ENCODE measurements around the gene PLEK2.

Gene PLEK2

DNA sequence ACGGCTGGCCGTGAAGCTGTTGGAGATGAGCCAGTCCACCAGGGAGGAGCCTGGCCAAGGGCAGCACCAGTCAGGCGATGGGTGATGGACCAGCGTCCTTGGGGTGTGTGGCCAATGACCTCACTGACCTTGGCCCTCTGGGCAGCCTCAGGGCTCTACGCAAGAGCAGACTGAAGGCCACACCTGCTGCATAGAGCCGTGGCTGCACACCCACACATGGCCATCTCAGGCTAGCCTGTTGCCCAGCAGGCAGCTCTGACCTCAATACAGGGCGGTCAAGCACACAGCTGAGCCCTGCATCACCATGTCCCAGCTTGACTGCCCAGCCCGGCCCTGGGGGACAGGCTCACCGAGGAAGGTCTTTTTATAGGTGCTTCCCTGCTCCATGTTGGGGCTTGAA lies 19.2 kb downstream of the PLEK2 start:
- ATAC-seq, result no peak
- TF ChIP-seq ZC3H10 (CRISPR knock-in tag; IDR thresholded peaks at IDR 0.05), result no peak
- TF ChIP-seq, protein P1, sequence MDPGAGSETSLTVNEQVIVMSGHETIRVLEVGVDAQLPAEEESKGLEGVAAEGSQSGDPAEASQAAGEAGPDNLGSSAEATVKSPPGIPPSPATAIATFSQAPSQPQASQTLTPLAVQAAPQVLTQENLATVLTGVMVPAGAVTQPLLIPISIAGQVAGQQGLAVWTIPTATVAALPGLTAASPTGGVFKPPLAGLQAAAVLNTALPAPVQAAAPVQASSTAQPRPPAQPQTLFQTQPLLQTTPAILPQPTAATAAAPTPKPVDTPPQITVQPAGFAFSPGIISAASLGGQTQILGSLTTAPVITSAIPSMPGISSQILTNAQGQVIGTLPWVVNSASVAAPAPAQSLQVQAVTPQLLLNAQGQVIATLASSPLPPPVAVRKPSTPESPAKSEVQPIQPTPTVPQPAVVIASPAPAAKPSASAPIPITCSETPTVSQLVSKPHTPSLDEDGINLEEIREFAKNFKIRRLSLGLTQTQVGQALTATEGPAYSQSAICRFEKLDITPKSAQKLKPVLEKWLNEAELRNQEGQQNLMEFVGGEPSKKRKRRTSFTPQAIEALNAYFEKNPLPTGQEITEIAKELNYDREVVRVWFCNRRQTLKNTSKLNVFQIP (CRISPR knock-in tag; IDR thresholded peaks at IDR 0.05; ENCODE audit: borderline replicate concordance, low read depth), result no peak
- no peak for TF ChIP-seq ZFP30 (CRISPR knock-in tag; IDR thresholded peaks at IDR 0.05)
- TF ChIP-seq ARNTL (CRISPR knock-in tag; IDR thresholded peaks at IDR 0.05; ENCODE audit: borderline replicate concordance, low read depth), result no peak
- no peak for TF ChIP-seq ZNF70 (CRISPR knock-in tag; IDR thresholded peaks at IDR 0.05)
- no peak for TF ChIP-seq BACH2 (CRISPR knock-in tag; IDR thresholded peaks at IDR 0.05; ENCODE audit: borderline replicate concordance)
- TF ChIP-seq TCF4 (CRISPR knock-in tag; IDR thresholded peaks at IDR 0.05; ENCODE audit: borderline replicate concordance), result no peak
- no peak for TF ChIP-seq RARB (CRISPR knock-in tag; IDR thresholded peaks at IDR 0.05)
- no peak for TF ChIP-seq TOX (CRISPR knock-in tag; IDR thresholded peaks at IDR 0.05; ENCODE audit: borderline replicate concordance)
- no peak for TF ChIP-seq OSR1 (CRISPR knock-in tag; IDR thresholded peaks at IDR 0.05)
- TF ChIP-seq ZFP3 (CRISPR knock-in tag; IDR thresholded peaks at IDR 0.05), result no peak
- TF ChIP-seq PPARA (CRISPR knock-in tag; IDR thresholded peaks at IDR 0.05; ENCODE audit: borderline replicate concordance), result no peak
- no peak for TF ChIP-seq GLIS3 (CRISPR knock-in tag; IDR thresholded peaks at IDR 0.05)
- TF ChIP-seq ZNF8 (CRISPR knock-in tag; IDR thresholded peaks at IDR 0.05), result no peak
- no peak for TF ChIP-seq CSRNP3 (CRISPR knock-in tag; IDR thresholded peaks at IDR 0.05)
- no peak for TF ChIP-seq ESRRG (CRISPR knock-in tag; IDR thresholded peaks at IDR 0.05)
- TF ChIP-seq, protein P2, sequence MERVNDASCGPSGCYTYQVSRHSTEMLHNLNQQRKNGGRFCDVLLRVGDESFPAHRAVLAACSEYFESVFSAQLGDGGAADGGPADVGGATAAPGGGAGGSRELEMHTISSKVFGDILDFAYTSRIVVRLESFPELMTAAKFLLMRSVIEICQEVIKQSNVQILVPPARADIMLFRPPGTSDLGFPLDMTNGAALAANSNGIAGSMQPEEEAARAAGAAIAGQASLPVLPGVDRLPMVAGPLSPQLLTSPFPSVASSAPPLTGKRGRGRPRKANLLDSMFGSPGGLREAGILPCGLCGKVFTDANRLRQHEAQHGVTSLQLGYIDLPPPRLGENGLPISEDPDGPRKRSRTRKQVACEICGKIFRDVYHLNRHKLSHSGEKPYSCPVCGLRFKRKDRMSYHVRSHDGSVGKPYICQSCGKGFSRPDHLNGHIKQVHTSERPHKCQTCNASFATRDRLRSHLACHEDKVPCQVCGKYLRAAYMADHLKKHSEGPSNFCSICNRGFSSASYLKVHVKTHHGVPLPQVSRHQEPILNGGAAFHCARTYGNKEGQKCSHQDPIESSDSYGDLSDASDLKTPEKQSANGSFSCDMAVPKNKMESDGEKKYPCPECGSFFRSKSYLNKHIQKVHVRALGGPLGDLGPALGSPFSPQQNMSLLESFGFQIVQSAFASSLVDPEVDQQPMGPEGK (CRISPR knock-in tag; IDR thresholded peaks at IDR 0.05; ENCODE audit: borderline replicate concordance), result no peak
- TF ChIP-seq ISL1 (CRISPR knock-in tag; IDR thresholded peaks at IDR 0.05), result no peak
- no peak for TF ChIP-seq ZNF565 (CRISPR knock-in tag; conservative IDR thresholded peaks at IDR 0.05; ENCODE audit: low read depth)
- TF ChIP-seq CREB5 (CRISPR knock-in tag; IDR thresholded peaks at IDR 0.05; ENCODE audit: low read depth), result no peak

DNA sequence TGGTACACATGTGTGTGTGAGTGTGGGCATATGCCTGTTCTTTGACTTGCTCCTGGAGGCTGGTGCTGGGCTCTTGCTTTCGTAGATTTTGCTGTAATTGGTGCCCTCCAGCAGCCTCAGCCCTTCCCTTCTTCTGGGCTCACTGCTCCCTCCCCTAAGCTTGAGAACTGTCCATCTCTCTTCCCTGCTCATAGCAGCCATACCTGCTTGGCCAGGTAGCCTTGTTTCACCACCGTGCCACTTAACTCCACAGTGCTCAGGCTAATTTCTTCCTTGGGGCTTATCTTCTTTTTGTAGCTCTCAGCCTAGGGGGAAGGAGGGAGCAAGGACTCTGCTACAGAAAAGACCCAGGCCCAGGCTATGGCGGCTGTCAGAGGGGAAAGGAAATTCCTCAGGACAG lies 19.8 kb downstream of the PLEK2 start:
- no peak for ATAC-seq
- TF ChIP-seq ZNF70 (CRISPR knock-in tag; IDR thresholded peaks at IDR 0.05) (no peak), CSDC2 (CRISPR knock-in tag; IDR thresholded peaks at IDR 0.05) (no peak), PPARA (CRISPR knock-in tag; IDR thresholded peaks at IDR 0.05; ENCODE audit: borderline replicate concordance) (no peak), ZC3H10 (CRISPR knock-in tag; IDR thresholded peaks at IDR 0.05) (no peak), BACH2 (CRISPR knock-in tag; IDR thresholded peaks at IDR 0.05; ENCODE audit: borderline replicate concordance) (no peak), CSRNP3 (CRISPR knock-in tag; IDR thresholded peaks at IDR 0.05) (no peak), TOX (CRISPR knock-in tag; IDR thresholded peaks at IDR 0.05; ENCODE audit: borderline replicate concordance) (no peak), GLIS3 (CRISPR knock-in tag; IDR thresholded peaks at IDR 0.05) (no peak), OSR1 (CRISPR knock-in tag; IDR thresholded peaks at IDR 0.05) (no peak), CREB5 (CRISPR knock-in tag; IDR thresholded peaks at IDR 0.05; ENCODE audit: low read depth) (no peak)

GRCh38 chr14:67391268-67391667 lies 20.7 kb downstream of the PLEK2 start:
- no peak for ATAC-seq
- TF ChIP-seq, protein P1 (CRISPR knock-in tag; IDR thresholded peaks at IDR 0.05; ENCODE audit: borderline replicate concordance, low read depth), result no peak
- TF ChIP-seq, protein P3, sequence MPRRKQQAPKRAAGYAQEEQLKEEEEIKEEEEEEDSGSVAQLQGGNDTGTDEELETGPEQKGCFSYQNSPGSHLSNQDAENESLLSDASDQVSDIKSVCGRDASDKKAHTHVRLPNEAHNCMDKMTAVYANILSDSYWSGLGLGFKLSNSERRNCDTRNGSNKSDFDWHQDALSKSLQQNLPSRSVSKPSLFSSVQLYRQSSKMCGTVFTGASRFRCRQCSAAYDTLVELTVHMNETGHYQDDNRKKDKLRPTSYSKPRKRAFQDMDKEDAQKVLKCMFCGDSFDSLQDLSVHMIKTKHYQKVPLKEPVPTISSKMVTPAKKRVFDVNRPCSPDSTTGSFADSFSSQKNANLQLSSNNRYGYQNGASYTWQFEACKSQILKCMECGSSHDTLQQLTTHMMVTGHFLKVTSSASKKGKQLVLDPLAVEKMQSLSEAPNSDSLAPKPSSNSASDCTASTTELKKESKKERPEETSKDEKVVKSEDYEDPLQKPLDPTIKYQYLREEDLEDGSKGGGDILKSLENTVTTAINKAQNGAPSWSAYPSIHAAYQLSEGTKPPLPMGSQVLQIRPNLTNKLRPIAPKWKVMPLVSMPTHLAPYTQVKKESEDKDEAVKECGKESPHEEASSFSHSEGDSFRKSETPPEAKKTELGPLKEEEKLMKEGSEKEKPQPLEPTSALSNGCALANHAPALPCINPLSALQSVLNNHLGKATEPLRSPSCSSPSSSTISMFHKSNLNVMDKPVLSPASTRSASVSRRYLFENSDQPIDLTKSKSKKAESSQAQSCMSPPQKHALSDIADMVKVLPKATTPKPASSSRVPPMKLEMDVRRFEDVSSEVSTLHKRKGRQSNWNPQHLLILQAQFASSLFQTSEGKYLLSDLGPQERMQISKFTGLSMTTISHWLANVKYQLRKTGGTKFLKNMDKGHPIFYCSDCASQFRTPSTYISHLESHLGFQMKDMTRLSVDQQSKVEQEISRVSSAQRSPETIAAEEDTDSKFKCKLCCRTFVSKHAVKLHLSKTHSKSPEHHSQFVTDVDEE (CRISPR knock-in tag; IDR thresholded peaks at IDR 0.05), result no peak
- no peak for TF ChIP-seq CREB5 (CRISPR knock-in tag; IDR thresholded peaks at IDR 0.05; ENCODE audit: low read depth)
- no peak for TF ChIP-seq OSR1 (CRISPR knock-in tag; IDR thresholded peaks at IDR 0.05)
- TF ChIP-seq ZFP3 (CRISPR knock-in tag; IDR thresholded peaks at IDR 0.05), result no peak
- no peak for TF ChIP-seq PPARA (CRISPR knock-in tag; IDR thresholded peaks at IDR 0.05; ENCODE audit: borderline replicate concordance)
- no peak for TF ChIP-seq RARB (CRISPR knock-in tag; IDR thresholded peaks at IDR 0.05)
